Daoy (cell line): ENCODE measurements around the gene MNAT1. TPM values are rescaled to one million over a fixed set of nuclear protein-coding genes. Genes with fewer than 3 reads are reported as not detected.

ENCODE experiments used
- DNase-seq: peaks from one replicate; pipeline ENCODE4 v3.0.0-alpha.2; 2015; ENCODE audit warnings: low read depth
- total RNA-seq: library from RNA; depleted of rRNA; stranded (reverse); fragments of >200 nt; shearing (Covaris generic); gene quantifications from 2 replicates; pipeline ENCODE4 v1.2.3, GENCODE V29; 2014

The MNAT1 gene
- total RNA-seq, 1 experiment from 2014 or later, result 91.6 TPM

- no peak for DNase-seq
These were observed 233.5 kb downstream of the MNAT1 start for GRCh38 chr14:60968099-60968498.

- no peak for DNase-seq
These were observed 234.1 kb downstream of the MNAT1 start for GRCh38 chr14:60968671-60969070.

- DNase-seq, result no peak
These were observed 235.6 kb downstream of the MNAT1 start for GRCh38 chr14:60970146-60970545.

GRCh38 chr14:60971271-60971670 lies 236.7 kb downstream of the MNAT1 start:
- DNase-seq, result no peak

GRCh38 chr14:60972295-60972694 lies 237.7 kb downstream of the MNAT1 start:
- DNase-seq, result no peak

GRCh38 chr14:60973070-60973469 lies 238.5 kb downstream of the MNAT1 start:
- DNase-seq, result no peak

- no peak for DNase-seq
These were observed 239.6 kb downstream of the MNAT1 start for GRCh38 chr14:60974090-60974651.

- no peak for DNase-seq
These were observed 241.0 kb downstream of the MNAT1 start for GRCh38 chr14:60975551-60975950.

- no peak for DNase-seq
These were observed 243.3 kb downstream of the MNAT1 start for GRCh38 chr14:60977847-60978246.

- peak; percentile 98 for DNase-seq
These were observed 246.5 kb downstream of the MNAT1 start, which contains the start of the genes SLC38A6 and TRMT5 for GRCh38 chr14:60980811-60981632. Gene SLC38A6 (plus strand): TSS chr14:60981245. CDS start chr14:60981278, 33 bp downstream. Gene TRMT5 (minus strand): TSS chr14:60981079. CDS start chr14:60980973, 106 bp downstream.

GRCh38 chr14:60981633-60982455 lies 247.3 kb downstream of the MNAT1 start:
- DNase-seq, result peak; percentile 70

- DNase-seq, result no peak
These were observed 249.6 kb downstream of the MNAT1 start for GRCh38 chr14:60984196-60984595.

- no peak for DNase-seq
These were observed 251.9 kb downstream of the MNAT1 start for GRCh38 chr14:60986500-60986899.

- DNase-seq, result no peak
These were observed 255.0 kb downstream of the MNAT1 start for GRCh38 chr14:60989599-60989998.

GRCh38 chr14:60998617-60999016 lies 264.1 kb downstream of the MNAT1 start:
- DNase-seq, result no peak

GRCh38 chr14:60999536-60999935 lies 265.0 kb downstream of the MNAT1 start:
- no peak for DNase-seq

GRCh38 chr14:61003571-61003970 lies 269.0 kb downstream of the MNAT1 start:
- DNase-seq, result no peak

- DNase-seq, result no peak
These were observed 285.0 kb downstream of the MNAT1 start for GRCh38 chr14:61019537-61019936.
